ELF-1 (cell line): ENCODE results near the gene CDS2.
"Not testable (repeated sequence)": the region's sequence is repeated elsewhere in the genome, so short reads cannot be mapped to it uniquely, and the experiment has no call there.

ENCODE experiments used
- DNase-seq: peaks from one replicate; pipeline ENCODE4 v3.0.0-alpha.2; 2016; ENCODE audit warnings: low read depth, low spot score

CDS2 gene

GRCh38 chr20:5126512-5127203 lies at the start of gene CDS2:
CDS2 (plus strand) TSS chr20:5127008; CDS start chr20:5127093, 85 bp downstream.
- DNase-seq, result peak; percentile 99

GRCh38 chr20:5077761-5078387 lies 48.9 kb upstream of the CDS2 start:
- DNase-seq, result no peak

- DNase-seq, result no peak
These were observed 48.3 kb upstream of the CDS2 start for GRCh38 chr20:5078399-5078958.

GRCh38 chr20:5080384-5080877 lies 46.4 kb upstream of the CDS2 start:
- no peak for DNase-seq

- no peak for DNase-seq
These were observed 41.4 kb upstream of the CDS2 start for GRCh38 chr20:5085380-5085779.

- DNase-seq, result no peak
These were observed 38.1 kb upstream of the CDS2 start for GRCh38 chr20:5088688-5089087.

GRCh38 chr20:5090191-5090590 lies 36.6 kb upstream of the CDS2 start:
- no peak for DNase-seq

GRCh38 chr20:5091902-5092301 lies 34.9 kb upstream of the CDS2 start:
- no peak for DNase-seq

- no peak for DNase-seq
These were observed 34.0 kb upstream of the CDS2 start for GRCh38 chr20:5092765-5093339.

GRCh38 chr20:5095454-5095853 lies 31.4 kb upstream of the CDS2 start:
- no peak for DNase-seq

- DNase-seq, result no peak
These were observed 30.9 kb upstream of the CDS2 start for GRCh38 chr20:5095931-5096330.

GRCh38 chr20:5096463-5096862 lies 30.3 kb upstream of the CDS2 start:
- no peak for DNase-seq

GRCh38 chr20:5099009-5099408 lies 27.8 kb upstream of the CDS2 start:
- not testable (repeated sequence) for DNase-seq

GRCh38 chr20:5099909-5100308 lies 26.9 kb upstream of the CDS2 start:
- not testable (repeated sequence) for DNase-seq

- peak; percentile 46 for DNase-seq
These were observed 26.0 kb upstream of the CDS2 start for GRCh38 chr20:5100684-5101347.

GRCh38 chr20:5104479-5104878 lies 22.3 kb upstream of the CDS2 start:
- no peak for DNase-seq

GRCh38 chr20:5109276-5109675 lies 17.5 kb upstream of the CDS2 start:
- DNase-seq, result no peak

GRCh38 chr20:5113615-5113986 lies 13.2 kb upstream of the CDS2 start:
- no peak for DNase-seq

- DNase-seq, result no peak
These were observed 12.4 kb upstream of the CDS2 start for GRCh38 chr20:5114403-5114802.

- no peak for DNase-seq
These were observed 9.9 kb upstream of the CDS2 start for GRCh38 chr20:5116875-5117274.

- no peak for DNase-seq
These were observed 8.3 kb upstream of the CDS2 start for GRCh38 chr20:5118220-5119142.
